T-cell (primary cell): ENCODE data around the gene DST. TPM values are rescaled to one million over a fixed set of nuclear protein-coding genes. Genes with fewer than 3 reads are reported as not detected.
"Not testable (repeated sequence)": the region's sequence is repeated elsewhere in the genome, so short reads cannot be mapped to it uniquely, and the experiment has no call there.

Experiments used
- ATAC-seq, 4 experiments: fragments of 200-7000 bp in 3 of 4; fragments of 150-1000 bp in 1 of 4; cut with Tn5 transposase; replicated peaks in 1 of 4; 1 replicate in 3 of 4; 2 replicates in 1 of 4; pipeline ENCODE4 v1.10.0; 2021; ENCODE audit warnings: moderate library complexity in 3 of 4, mild to moderate bottlenecking in 2 of 4, moderate number of reproducible peaks in 1 of 4
- CTCF ChIA-PET, 2 donors: fragments of 300-600 bp; sonication (Branson Sonifier 250); formaldehyde crosslinking; loops; one replicate each; lab custom pipeline; 2022; ENCODE audit warnings: antibody characterized with exemption in 2 of 2; lab: Charles Lee
- POLR2A ChIA-PET, 2 donors: fragments of 300-600 bp; sonication (Branson Sonifier 250); formaldehyde crosslinking; loops; one replicate each; lab custom pipeline; 2022; ENCODE audit warnings: antibody characterized with exemption in 2 of 2; lab: Charles Lee
- DNase-seq, 35 experiments: peaks; one replicate each; pipeline versions ENCODE4 v3.0.0 to v3.0.0-alpha.2; 2013 to 2023
- H3K27ac ChIP-seq: one replicate; pipeline ENCODE4 v1.5.1; 2013; ENCODE audit warnings: low read length
- H3K27me3 ChIP-seq, 2 experiments: replicated peaks in 1 of 2; 1 replicate in 1 of 2; 2 replicates in 1 of 2; pipeline versions ENCODE4 v1.6.1 to v1.7.0; 2013; ENCODE audit warnings: low read length in 1 of 2, mixed read lengths in 1 of 2; ENCODE audit not compliant: control insufficient read depth in 2 of 2, insufficient read depth in 2 of 2; ENCODE audit errors: extremely low read depth in 1 of 2
- H3K36me3 ChIP-seq, 2 donors: 1 replicate in 1 of 2; 2 replicates in 1 of 2; pipeline versions ENCODE4 v1.6.1 to v1.7.0; 2013; ENCODE audit warnings: low read length in 1 of 2; ENCODE audit not compliant: control insufficient read depth in 2 of 2, insufficient read depth in 1 of 2; ENCODE audit errors: extremely low read depth in 1 of 2
- H3K4me1 ChIP-seq, 2 experiments: 1 replicate in 1 of 2; 2 replicates in 1 of 2; pipeline versions ENCODE4 v1.6.1 to v1.7.0; 2013; ENCODE audit warnings: low read length in 2 of 2, mixed read lengths in 1 of 2; ENCODE audit not compliant: insufficient read depth in 2 of 2, control insufficient read depth in 1 of 2; ENCODE audit errors: extremely low read depth in 1 of 2
- H3K4me3 ChIP-seq, 2 donors: 1 replicate in 1 of 2; 2 replicates in 1 of 2; pipeline versions ENCODE4 v1.5.1 to v1.7.0; 2013; ENCODE audit warnings: mild to moderate bottlenecking in 2 of 2, low read length in 1 of 2, moderate library complexity in 1 of 2; ENCODE audit not compliant: control insufficient read depth in 1 of 2; ENCODE audit errors: extremely low read depth in 1 of 2
- H3K9me3 ChIP-seq: 2 replicates; pipeline ENCODE4 v1.7.0; 2013
- H3K27ac Mint-ChIP-seq, 2 donors: one replicate each; pipeline ENCODE4 v1.8.0; 2020 to 2021; ENCODE audit warnings: mild to moderate bottlenecking in 2 of 2, mixed read lengths in 2 of 2
- H3K27me3 Mint-ChIP-seq, 2 donors: one replicate each; pipeline ENCODE4 v1.8.0; 2021 to 2022; ENCODE audit warnings: mixed read lengths in 2 of 2
- H3K36me3 Mint-ChIP-seq: one replicate; pipeline ENCODE4 v1.8.0; 2021; ENCODE audit warnings: mixed read lengths
- H3K4me1 Mint-ChIP-seq, 3 donors: one replicate each; pipeline ENCODE4 v1.8.0; 2020 to 2022; ENCODE audit warnings: mixed read lengths in 3 of 3, mild to moderate bottlenecking in 1 of 3
- H3K4me3 Mint-ChIP-seq, 3 donors: one replicate each; pipeline ENCODE4 v1.8.0; 2020 to 2022; ENCODE audit warnings: mild to moderate bottlenecking in 3 of 3, mixed read lengths in 3 of 3, moderate library complexity in 3 of 3
- H3K9me3 Mint-ChIP-seq, 3 donors: one replicate each; pipeline ENCODE4 v1.8.0; 2020 to 2022; ENCODE audit warnings: mixed read lengths in 3 of 3
- WGBS: methylation state at CpG from one replicate; pipeline ENCODE4 v1.1.5; 2013; ENCODE audit warnings: missing lambda C conversion rate; ENCODE audit not compliant: insufficient coverage; 5-methylcytosine and 5-hydroxymethylcytosine counted together
- total RNA-seq, 35 experiments: library from RNA in 6 of 35; stranded (reverse) in 6 of 35; fragments of 120-200 nt in 1 of 35; gene quantifications; one replicate each; pipeline versions ENCODE4 v1.2.1 to v1.2.4 and lab custom pipeline; 2013 to 2026

Gene DST
- total RNA-seq, 5 donors from 2014 or later (not counting 1 experiment from before 2014, with no cell fraction given), result 3.1 to 12.1 (median 7.4) TPM

DNA sequence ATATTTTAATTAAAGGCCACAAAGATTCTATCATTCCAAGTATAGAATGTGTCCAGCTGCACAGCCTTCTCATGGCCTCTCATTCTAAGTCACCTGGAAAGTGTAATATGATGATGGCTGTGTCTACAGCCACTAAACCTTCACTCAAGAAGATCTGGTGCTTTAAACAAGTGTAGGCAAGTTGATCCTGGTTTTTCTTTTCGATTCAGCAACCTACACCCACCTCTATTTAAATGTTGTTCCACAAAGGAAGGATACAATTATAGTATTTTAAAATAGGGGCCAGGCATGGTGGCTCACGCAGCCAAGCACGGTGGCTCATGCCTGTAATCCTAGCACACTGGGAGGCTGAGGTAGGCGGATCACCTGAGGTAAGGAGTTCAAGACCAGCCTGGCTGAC, 25.5 kb upstream of the DST start:
- peaks cover 0 to 3% of the 10 kb centered on the region in 2 experiments for H3K4me1 ChIP-seq
- 100% methylated on average over 2 of the region's 4 CpGs for WGBS
- no peaks in the 10 kb centered on the region for H3K9me3 Mint-ChIP-seq
- H3K27me3 ChIP-seq, result peaks cover 0 to 2% of the 10 kb centered on the region in 2 experiments
- no peaks in the 10 kb centered on the region for H3K4me1 Mint-ChIP-seq
- no peak for DNase-seq
- H3K4me3 Mint-ChIP-seq, result no peak overlapping the region
- H3K36me3 ChIP-seq, result no peaks in the 10 kb centered on the region
- no peaks in the 10 kb centered on the region for H3K9me3 ChIP-seq
- no peak overlapping the region for H3K27ac ChIP-seq
- H3K36me3 Mint-ChIP-seq, result no peaks in the 10 kb centered on the region
- no peak for ATAC-seq
- H3K27me3 Mint-ChIP-seq, result no peaks in the 10 kb centered on the region
- H3K27ac Mint-ChIP-seq, result no peak overlapping the region
- CTCF ChIA-PET, result no interaction called here
- no peak overlapping the region for H3K4me3 ChIP-seq
- POLR2A ChIA-PET, result interaction anchor here in 1 of 2 donors (0.7 kb wide), 1 partner anchor 144 kb away, joined by 3 read pairs; no protein-coding TSS in a partner anchor

DNA sequence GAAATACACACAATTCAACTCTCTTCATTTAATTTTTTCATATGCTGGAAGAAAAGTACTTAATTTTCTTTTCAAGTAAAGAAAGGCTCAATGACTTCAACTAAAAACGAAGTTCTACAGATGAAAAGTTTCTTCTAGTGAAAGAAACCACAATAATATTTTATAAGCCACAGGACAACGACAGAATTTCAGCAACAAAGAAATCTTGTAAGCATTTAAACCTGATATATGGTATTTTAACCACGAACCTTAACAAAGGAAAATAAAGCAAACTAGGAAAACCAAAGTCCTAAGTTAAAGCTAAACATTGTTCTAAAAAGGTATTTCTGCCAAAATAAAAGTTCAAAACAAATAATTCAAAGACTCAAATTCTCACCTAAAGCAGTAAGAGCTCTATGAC, 24.6 kb upstream of the DST start:
- Mint-ChIP-seq H3K36me3 (no peaks in the 10 kb centered on the region), H3K4me3 (no peak overlapping the region), H3K9me3 (no peaks in the 10 kb centered on the region), H3K27me3 (no peaks in the 10 kb centered on the region), H3K27ac (no peak overlapping the region), H3K4me1 (no peaks in the 10 kb centered on the region)
- ATAC-seq, result no peak
- no CpG with 5 or more reads among the region's 3 CpGs for WGBS
- H3K27ac ChIP-seq, result no peak overlapping the region
- DNase-seq, result no peak
- no peaks in the 10 kb centered on the region for H3K9me3 ChIP-seq
- ChIA-PET POLR2A (no interaction called here), CTCF (no interaction called here)
- H3K36me3 ChIP-seq, result no peaks in the 10 kb centered on the region
- H3K27me3 ChIP-seq, result peaks cover 0 to 2% of the 10 kb centered on the region in 2 experiments
- H3K4me3 ChIP-seq, result no peak overlapping the region
- H3K4me1 ChIP-seq, result peaks cover 0 to 3% of the 10 kb centered on the region in 2 experiments

DNA sequence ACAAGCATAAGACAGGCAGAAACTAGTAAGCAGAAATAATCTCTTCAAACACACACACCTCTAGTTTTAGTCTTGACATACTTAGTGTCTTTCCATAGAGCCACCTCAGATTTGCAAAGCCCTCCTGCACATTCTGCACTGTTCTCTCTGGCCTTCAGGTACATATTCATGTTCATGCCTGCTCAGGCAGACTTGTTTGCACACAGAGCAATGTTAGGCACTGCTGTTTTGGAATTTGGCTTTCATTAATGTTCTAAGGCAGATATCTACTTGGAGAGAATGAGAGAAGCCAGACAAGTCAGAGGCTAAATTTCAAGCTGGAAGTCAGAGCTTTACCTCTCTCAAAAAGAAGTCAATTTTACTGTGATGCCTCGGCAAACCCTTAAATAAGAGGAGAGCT, 21.3 kb upstream of the DST start:
- H3K27ac ChIP-seq, result no peak overlapping the region
- no CpG with 5 or more reads among the region's 1 CpG for WGBS
- H3K27me3 Mint-ChIP-seq, result no peaks in the 10 kb centered on the region
- ChIA-PET CTCF (interaction anchor here in 1 of 2 donors (0.5 kb wide), 1 partner anchor 67 kb away, joined by 3 read pairs; no protein-coding TSS in a partner anchor), POLR2A (no interaction called here)
- no peak overlapping the region for H3K4me3 ChIP-seq
- no peaks in the 10 kb centered on the region for H3K4me1 ChIP-seq
- no peak for DNase-seq
- H3K36me3 ChIP-seq, result no peaks in the 10 kb centered on the region
- no peak overlapping the region for H3K4me3 Mint-ChIP-seq
- H3K27me3 ChIP-seq, result no peaks in the 10 kb centered on the region
- no peaks in the 10 kb centered on the region for H3K36me3 Mint-ChIP-seq
- peaks cover 0 to 7% (median 0%) of the 10 kb centered on the region in 3 donors for H3K4me1 Mint-ChIP-seq
- no peaks in the 10 kb centered on the region for H3K9me3 ChIP-seq
- no peaks in the 10 kb centered on the region for H3K9me3 Mint-ChIP-seq
- H3K27ac Mint-ChIP-seq, result no peak overlapping the region
- no peak for ATAC-seq

DNA sequence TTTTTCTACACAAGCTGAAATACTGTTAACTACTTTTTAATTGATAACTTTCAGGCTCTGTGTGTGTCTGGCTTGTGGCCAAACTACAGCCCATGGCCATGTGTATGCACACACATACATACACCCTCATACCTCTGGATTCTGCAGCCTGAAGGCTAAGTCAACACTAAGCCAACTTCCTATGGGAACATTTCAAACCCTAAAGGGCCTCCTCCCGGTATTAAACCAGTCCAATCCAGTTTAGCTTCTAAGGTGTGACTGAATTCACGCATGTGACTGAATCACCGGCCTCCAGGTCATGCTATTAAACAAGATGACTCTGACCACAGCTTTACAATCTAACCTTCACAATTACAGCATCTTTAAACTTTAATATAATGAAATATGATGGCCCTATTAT, 20.7 kb upstream of the DST start:
- ATAC-seq (no peak), DNase-seq (no peak)
- Histone ChIP-seq H3K9me3 (no peaks in the 10 kb centered on the region), H3K27ac (no peak overlapping the region), H3K4me1 (no peaks in the 10 kb centered on the region), H3K36me3 (no peaks in the 10 kb centered on the region), H3K27me3 (no peaks in the 10 kb centered on the region), H3K4me3 (no peak overlapping the region)
- H3K27me3 Mint-ChIP-seq, result no peaks in the 10 kb centered on the region
- no peak overlapping the region for H3K27ac Mint-ChIP-seq
- H3K36me3 Mint-ChIP-seq, result no peaks in the 10 kb centered on the region
- no peak overlapping the region for H3K4me3 Mint-ChIP-seq
- CTCF ChIA-PET, result no interaction called here
- peaks cover 0 to 7% (median 0%) of the 10 kb centered on the region in 3 donors for H3K4me1 Mint-ChIP-seq
- H3K9me3 Mint-ChIP-seq, result no peaks in the 10 kb centered on the region
- 60% methylated on average over 1 of the region's 3 CpGs for WGBS
- POLR2A ChIA-PET, result no interaction called here

DNA sequence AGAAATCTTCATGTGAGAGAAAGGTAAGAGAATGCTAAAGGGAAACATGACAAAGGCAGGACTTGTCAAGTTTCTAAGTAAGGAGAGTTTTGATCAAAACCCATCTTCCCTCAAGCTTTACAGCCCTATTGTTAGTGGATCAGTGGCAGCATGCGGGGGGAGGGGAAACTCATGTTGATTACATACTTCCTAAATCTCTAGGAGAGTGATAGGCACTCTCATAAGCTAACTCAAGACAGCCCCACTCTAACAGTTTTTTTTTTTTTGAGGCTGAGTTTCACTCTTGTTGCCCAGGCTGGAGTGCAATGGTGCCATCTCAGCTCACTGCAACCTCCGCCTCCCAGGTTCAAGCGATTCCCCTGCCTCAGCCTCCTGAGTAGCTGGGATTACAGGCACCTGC, 18.6 kb upstream of the DST start:
- ATAC-seq, result not testable (repeated sequence)
- CTCF ChIA-PET, result interaction anchor here (0.6 to 0.7 kb wide), 2 partner anchors 34 to 661 kb away, joined by 3 read pairs; no protein-coding TSS in a partner anchor

DNA sequence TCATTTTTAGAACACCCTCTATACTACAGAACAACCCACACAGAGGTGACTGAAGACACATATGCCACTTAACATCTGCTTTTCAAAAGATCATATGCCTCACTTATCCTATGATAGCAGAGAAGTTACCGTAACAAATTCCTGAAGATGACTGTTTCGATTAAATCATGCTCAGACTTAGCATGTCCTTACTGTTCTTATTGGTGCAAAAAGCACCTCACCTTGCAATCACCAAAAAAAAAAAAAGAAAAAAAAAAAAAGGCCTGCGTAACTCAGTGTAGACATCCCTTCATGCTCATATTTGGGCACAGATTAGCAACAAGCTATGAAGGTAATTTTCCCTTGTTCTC, 17.7 kb upstream of the DST start:
- Mint-ChIP-seq H3K4me1 (peaks cover 0 to 7% (median 0%) of the 10 kb centered on the region in 3 donors), H3K36me3 (no peaks in the 10 kb centered on the region), H3K27me3 (no peaks in the 10 kb centered on the region), H3K9me3 (no peaks in the 10 kb centered on the region), H3K4me3 (no peak overlapping the region), H3K27ac (no peak overlapping the region)
- H3K27ac ChIP-seq, result no peak overlapping the region
- POLR2A ChIA-PET, result interaction anchor here in 1 of 2 donors (0.6 kb wide), 1 partner anchor 11 kb away, joined by 6 read pairs; no protein-coding TSS in a partner anchor
- ATAC-seq (no peak), DNase-seq (no peak)
- no peaks in the 10 kb centered on the region for H3K4me1 ChIP-seq
- WGBS, result no CpG with 5 or more reads among the region's 3 CpGs
- CTCF ChIA-PET, result no interaction called here
- H3K36me3 ChIP-seq, result no peaks in the 10 kb centered on the region
- H3K27me3 ChIP-seq, result no peaks in the 10 kb centered on the region
- no peak overlapping the region for H3K4me3 ChIP-seq
- no peaks in the 10 kb centered on the region for H3K9me3 ChIP-seq

More for the DNA sequence above, 18.6 kb upstream of the DST start:
- H3K27ac ChIP-seq, DNase-seq, H3K4me3 Mint-ChIP-seq, H3K27ac Mint-ChIP-seq, H3K9me3 Mint-ChIP-seq, H3K4me3 ChIP-seq, H3K9me3 ChIP-seq, H3K27me3 Mint-ChIP-seq, H3K4me1 ChIP-seq, H3K27me3 ChIP-seq, H3K36me3 Mint-ChIP-seq, H3K4me1 Mint-ChIP-seq, POLR2A ChIA-PET, H3K36me3 ChIP-seq: not testable (repeated sequence)
- 79% methylated on average over 2 of the region's 3 CpGs for WGBS
